CD14-positive monocyte (primary cell): ENCODE measurements around the gene OR4F15. TPM values are rescaled to one million over a fixed set of nuclear protein-coding genes. Genes with fewer than 3 reads are reported as not detected.

Experiments
- DNase-seq, 3 donors: peaks; one replicate each; pipeline ENCODE4 v3.0.0-alpha.2; 2011 to 2022
- H2AFZ ChIP-seq: 2 replicates; pipeline ENCODE4 v1.6.0; 2012; ENCODE audit warnings: mild to moderate bottlenecking, low read depth, low read length, inconsistent platforms; ENCODE audit not compliant: insufficient read depth, poor library complexity, severe bottlenecking
- H3K27ac ChIP-seq, 2 donors: 1 replicate in 1 of 2; 2 replicates in 1 of 2; pipeline ENCODE4 v1.5.1; 2012 to 2013; ENCODE audit warnings: low read length in 2 of 2, control low read depth in 1 of 2, inconsistent platforms in 1 of 2, low read depth in 1 of 2, mild to moderate bottlenecking in 1 of 2
- H3K27me3 ChIP-seq, 2 donors: one replicate each; pipeline versions ENCODE4 v1.6.0 to v1.6.1; 2011 to 2013; ENCODE audit warnings: low read length in 2 of 2; ENCODE audit not compliant: control insufficient read depth in 2 of 2, insufficient read depth in 2 of 2
- H3K36me3 ChIP-seq, 2 donors: replicated peaks in 1 of 2; 1 replicate in 1 of 2; 2 replicates in 1 of 2; pipeline versions ENCODE4 v1.5.1 to v1.6.1; 2012 to 2013; ENCODE audit warnings: low read length in 2 of 2, control low read depth in 1 of 2, inconsistent platforms in 1 of 2, mild to moderate bottlenecking in 1 of 2; ENCODE audit not compliant: insufficient read depth in 2 of 2, control insufficient read depth in 1 of 2
- H3K4me1 ChIP-seq, 2 donors: 1 replicate in 1 of 2; 2 replicates in 1 of 2; pipeline versions ENCODE4 v1.5.1 to v1.6.1; 2012 to 2013; ENCODE audit warnings: low read length in 2 of 2, control low read depth in 1 of 2, inconsistent platforms in 1 of 2, mild to moderate bottlenecking in 1 of 2, moderate library complexity in 1 of 2; ENCODE audit not compliant: insufficient read depth in 2 of 2, control insufficient read depth in 1 of 2
- H3K4me2 ChIP-seq: replicated peaks from 2 replicates; pipeline ENCODE3; 2012; ENCODE audit warnings: low read length, moderate library complexity, mild to moderate bottlenecking; ENCODE audit not compliant: poor library complexity, severe bottlenecking; ENCODE audit errors: extremely low read depth
- H3K4me3 ChIP-seq, 3 experiments: fragments of 200-600 bp in 1 of 3; sonication (generic) in 1 of 3; replicated peaks in 1 of 3; 1 replicate in 2 of 3; 2 replicates in 1 of 3; pipeline ENCODE4 v1.5.1; 2011 to 2013; ENCODE audit warnings: low read length in 3 of 3, mild to moderate bottlenecking in 3 of 3, control low read depth in 2 of 3, low read depth in 2 of 3, inconsistent platforms in 1 of 3, moderate library complexity in 1 of 3
- H3K79me2 ChIP-seq: 2 replicates; pipeline ENCODE4 v1.6.0; 2012; ENCODE audit warnings: mild to moderate bottlenecking, control low read depth, inconsistent platforms, low read length, moderate library complexity; ENCODE audit not compliant: insufficient read depth
- H3K9ac ChIP-seq: 2 replicates; pipeline ENCODE4 v1.6.0; 2017; ENCODE audit warnings: low read length, mild to moderate bottlenecking; ENCODE audit not compliant: insufficient read depth, poor library complexity, severe bottlenecking
- H3K9me3 ChIP-seq, 2 donors: replicated peaks in 1 of 2; 1 replicate in 1 of 2; 2 replicates in 1 of 2; pipeline versions ENCODE4 v1.5.1 to v1.6.1; 2012 to 2013; ENCODE audit warnings: low read length in 2 of 2, control low read depth in 1 of 2; ENCODE audit not compliant: control insufficient read depth in 1 of 2, insufficient read depth in 1 of 2
- H4K20me1 ChIP-seq: 2 replicates; pipeline ENCODE4 v1.6.0; 2012; ENCODE audit warnings: mild to moderate bottlenecking, low read length, control low read depth, moderate library complexity; ENCODE audit not compliant: insufficient read depth
- H3K27ac Mint-ChIP-seq, 7 donors: one replicate each; pipeline ENCODE4 v1.8.0; 2020; ENCODE audit warnings: mild to moderate bottlenecking in 7 of 7, mixed read lengths in 7 of 7, moderate library complexity in 6 of 7, inconsistent platforms in 2 of 7
- H3K27me3 Mint-ChIP-seq, 3 donors: one replicate each; pipeline ENCODE4 v1.8.0; 2021 to 2022; ENCODE audit warnings: low read depth in 3 of 3, mild to moderate bottlenecking in 3 of 3, mixed read lengths in 3 of 3, moderate library complexity in 3 of 3, inconsistent platforms in 1 of 3
- H3K36me3 Mint-ChIP-seq, 2 donors: one replicate each; pipeline ENCODE4 v1.8.0; 2020; ENCODE audit warnings: mixed read lengths in 2 of 2, inconsistent platforms in 1 of 2, mild to moderate bottlenecking in 1 of 2
- H3K4me1 Mint-ChIP-seq: one replicate; pipeline ENCODE4 v1.8.0; 2020; ENCODE audit warnings: mild to moderate bottlenecking, mixed read lengths
- H3K4me3 Mint-ChIP-seq, 2 donors: one replicate each; pipeline ENCODE4 v1.8.0; 2020; ENCODE audit warnings: mild to moderate bottlenecking in 2 of 2, mixed read lengths in 2 of 2, moderate library complexity in 1 of 2
- H3K9me3 Mint-ChIP-seq, 7 donors: one replicate each; pipeline ENCODE4 v1.8.0; 2020 to 2022; ENCODE audit warnings: mixed read lengths in 7 of 7, mild to moderate bottlenecking in 6 of 7, moderate library complexity in 6 of 7, inconsistent platforms in 2 of 7
- WGBS: methylation state at CpG from one replicate; pipeline ENCODE4 v1.1.5; 2013; ENCODE audit warnings: missing lambda C conversion rate; ENCODE audit not compliant: insufficient coverage; 5-methylcytosine and 5-hydroxymethylcytosine counted together
- intact Hi-C, 2 donors: fragments of 100-400 bp; cut with micrococcal nuclease; formaldehyde crosslinking; loops; one replicate each; pipeline versions ENCODE4 v1.15.0 to v1.15.1; 2023
- polyA plus RNA-seq, 3 donors: library from polyadenylated mRNA; depleted of rRNA in 1 of 3; unstranded in 2 of 3; stranded (reverse) in 1 of 3; fragments of 300-500 nt in 2 of 3; fragments of >200 nt in 1 of 3; fragmentation: Illumina TruSeq in 2 of 3; gene quantifications; 1 replicate in 2 of 3; 2 replicates in 1 of 3; pipeline ENCODE4 v1.2.3, GENCODE V29; 2012 to 2021
- TF ChIP-seq, protein P1 (sequence below): fragments of 200-600 bp; IDR thresholded peaks from one replicate; pipeline ENCODE4 v1.8.0; 2022; ENCODE audit warnings: antibody characterized with exemption, mild to moderate bottlenecking

The OR4F15 gene
- polyA plus RNA-seq, 3 donors, result not detected

DNA sequence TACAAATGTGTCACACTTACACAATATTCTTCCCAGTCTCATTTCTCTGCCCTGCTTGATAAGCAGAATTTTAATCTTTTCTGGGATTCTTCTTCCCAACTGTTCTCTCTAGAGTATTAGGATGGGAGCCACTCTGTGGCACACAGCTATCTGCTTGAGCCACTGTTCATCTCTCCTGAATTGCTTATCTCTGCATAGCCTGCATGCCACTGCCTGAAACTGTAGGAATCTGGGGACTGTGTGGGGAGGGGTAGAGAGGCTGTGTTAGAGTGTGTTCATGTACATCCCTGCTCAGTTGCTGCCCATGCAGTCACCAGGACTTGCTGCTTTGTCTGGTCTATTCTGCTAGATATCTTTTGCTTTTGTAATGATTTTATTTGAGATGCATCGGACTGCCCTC, 11.0 kb upstream of the OR4F15 start:
- Mint-ChIP-seq H3K4me1 (no peaks in the 10 kb centered on the region), H3K27me3 (peaks cover 2 to 8% (median 4%) of the 10 kb centered on the region in 3 donors), H3K27ac (no peak overlapping the region), H3K36me3 (no peaks in the 10 kb centered on the region), H3K4me3 (no peak overlapping the region), H3K9me3 (peaks cover 0 to 5% (median 0%) of the 10 kb centered on the region in 7 donors)
- Histone ChIP-seq H3K9me3 (no peaks in the 10 kb centered on the region), H3K9ac (no peak overlapping the region), H3K79me2 (no peaks in the 10 kb centered on the region), H2AFZ (no peak overlapping the region), H3K27ac (no peak overlapping the region), H4K20me1 (no peaks in the 10 kb centered on the region), H3K4me1 (no peaks in the 10 kb centered on the region), H3K4me2 (no peak overlapping the region), H3K27me3 (no peaks in the 10 kb centered on the region), H3K4me3 (no peak overlapping the region), H3K36me3 (no peaks in the 10 kb centered on the region)
- intact Hi-C loops, result no loop called here
- WGBS, result no CpG with 5 or more reads among the region's 1 CpG
- no peak for DNase-seq
- TF ChIP-seq, protein P1, sequence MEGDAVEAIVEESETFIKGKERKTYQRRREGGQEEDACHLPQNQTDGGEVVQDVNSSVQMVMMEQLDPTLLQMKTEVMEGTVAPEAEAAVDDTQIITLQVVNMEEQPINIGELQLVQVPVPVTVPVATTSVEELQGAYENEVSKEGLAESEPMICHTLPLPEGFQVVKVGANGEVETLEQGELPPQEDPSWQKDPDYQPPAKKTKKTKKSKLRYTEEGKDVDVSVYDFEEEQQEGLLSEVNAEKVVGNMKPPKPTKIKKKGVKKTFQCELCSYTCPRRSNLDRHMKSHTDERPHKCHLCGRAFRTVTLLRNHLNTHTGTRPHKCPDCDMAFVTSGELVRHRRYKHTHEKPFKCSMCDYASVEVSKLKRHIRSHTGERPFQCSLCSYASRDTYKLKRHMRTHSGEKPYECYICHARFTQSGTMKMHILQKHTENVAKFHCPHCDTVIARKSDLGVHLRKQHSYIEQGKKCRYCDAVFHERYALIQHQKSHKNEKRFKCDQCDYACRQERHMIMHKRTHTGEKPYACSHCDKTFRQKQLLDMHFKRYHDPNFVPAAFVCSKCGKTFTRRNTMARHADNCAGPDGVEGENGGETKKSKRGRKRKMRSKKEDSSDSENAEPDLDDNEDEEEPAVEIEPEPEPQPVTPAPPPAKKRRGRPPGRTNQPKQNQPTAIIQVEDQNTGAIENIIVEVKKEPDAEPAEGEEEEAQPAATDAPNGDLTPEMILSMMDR, result no peak

DNA sequence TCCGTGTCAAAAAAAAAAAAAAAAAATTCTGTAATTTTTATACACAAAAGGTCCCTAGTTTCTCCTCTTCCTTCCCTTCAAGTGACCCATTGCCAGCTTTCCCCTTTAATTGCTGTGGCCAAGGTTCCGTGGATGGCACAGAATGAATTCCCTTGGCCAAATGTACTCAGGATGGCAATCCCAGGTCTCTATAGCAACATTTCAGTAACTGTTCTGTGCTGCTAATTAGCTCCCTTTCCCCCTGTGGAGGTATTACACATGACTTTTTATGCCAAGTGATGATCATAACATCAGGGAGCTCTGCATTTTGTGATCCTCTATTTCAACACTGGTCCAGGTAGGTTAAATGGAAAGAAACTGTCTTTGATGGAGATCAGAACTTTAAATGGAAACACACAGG, 8.8 kb upstream of the OR4F15 start, which contains the start of gene OR4F6:
Gene OR4F6 (plus strand): TSS at position 301 of the 400 bp plus-strand sequence. CDS start 2,211 bp downstream, outside the sequence.
- no peaks in the 10 kb centered on the region for H3K9me3 ChIP-seq
- no peak within 1 kb of the TSS for H3K27ac Mint-ChIP-seq
- no peaks in the 10 kb centered on the region for H3K36me3 Mint-ChIP-seq
- H3K79me2 ChIP-seq, result no peaks in the 10 kb centered on the region
- H3K36me3 ChIP-seq, result no peaks in the 10 kb centered on the region
- no peak within 1 kb of the TSS for H3K4me3 Mint-ChIP-seq
- H3K4me1 ChIP-seq, result no peaks in the 10 kb centered on the region
- peaks cover 0 to 5% (median 1%) of the 10 kb centered on the region in 7 donors for H3K9me3 Mint-ChIP-seq
- 88% methylated on average over 1 of the region's 2 CpGs for WGBS
- peaks cover 0 to 11% (median 5%) of the 10 kb centered on the region in 3 donors for H3K27me3 Mint-ChIP-seq
- no peak within 1 kb of the TSS for H2AFZ ChIP-seq
- no peaks in the 10 kb centered on the region for H4K20me1 ChIP-seq
- DNase-seq, result no peak
- H3K4me2 ChIP-seq, result no peak within 1 kb of the TSS
- no peak within 1 kb of the TSS for H3K27ac ChIP-seq
- no peaks in the 10 kb centered on the region for H3K4me1 Mint-ChIP-seq
- H3K27me3 ChIP-seq, result no peaks in the 10 kb centered on the region
- TF ChIP-seq, protein P1, result no peak
- intact Hi-C loops, result no loop called here
- H3K4me3 ChIP-seq, result no peak within 1 kb of the TSS
- H3K9ac ChIP-seq, result no peak within 1 kb of the TSS
